ENCODE measurements around the gene PFDN6. TPM values are rescaled to one million over a fixed set of nuclear protein-coding genes. Genes with fewer than 3 reads are reported as not detected.
A peak's percentile ranks its signal among the peaks of the same experiment; 100 is the strongest.

PFDN6 gene
- total RNA-seq, 3 donors from 2014 or later (not counting 1 experiment from before 2014, with no cell fraction given) = 19.2 to 26.5 (median 22.7) TPM

- Histone ChIP-seq H3K27me3 (ENCODE audit: control insufficient read depth, insufficient read depth, low read length) (no peaks in the 10 kb centered on the region), H3K9me3 (ENCODE audit: control insufficient read depth, insufficient read depth, low read length) (no peaks in the 10 kb centered on the region), H3K27ac (ENCODE audit: low read length) (peak overlapping the region; percentile 98), H3K4me3 (ENCODE audit: low read length) (peak overlapping the region; percentile 91), H3K4me1 (ENCODE audit: control insufficient read depth, insufficient read depth, low read length) (peaks cover 72% of the 10 kb centered on the region), H3K36me3 (ENCODE audit: control insufficient read depth, insufficient read depth, low read length) (peaks cover 29% of the 10 kb centered on the region)
- ATAC-seq = no peak
- Mint-ChIP-seq H3K9me3 (no peaks in the 10 kb centered on the region), H3K4me1 (peaks cover 52 to 86% of the 10 kb centered on the region in 2 donors), H3K36me3 (peaks cover 23% of the 10 kb centered on the region), H3K27me3 (ENCODE audit: low read depth in 2 of 2) (no peaks in the 10 kb centered on the region), H3K27ac (peak overlapping the region; percentile 98 to 99), H3K4me3 (peak overlapping the region; percentile 96)
- WGBS (ENCODE audit: insufficient coverage) = 69% methylated on average over 45 of the region's 47 CpGs
- peak in 1 of 2 donors; percentile 43 for DNase-seq
- intact Hi-C loops (cut with micrococcal nuclease) = loop anchor here (1.0 kb wide), 2 partner anchors 38 to 76 kb away; partner anchors contain the start of genes B3GALT4 and KIFC1
- no peak for TF ChIP-seq CTCF (IDR thresholded peaks at IDR 0.05)
Measured at GRCh38 chr6:33314943-33315792, 25.8 kb downstream of the PFDN6 start.

- peaks cover 35% of the 10 kb centered on the region for H3K36me3 ChIP-seq (ENCODE audit: control insufficient read depth, insufficient read depth, low read length)
- Mint-ChIP-seq H3K4me1 (peaks cover 57 to 91% of the 10 kb centered on the region in 2 donors), H3K36me3 (peaks cover 25% of the 10 kb centered on the region)
Measured at GRCh38 chr6:33315793-33316602, 26.6 kb downstream of the PFDN6 start.

GRCh38 chr6:33316603-33317418 is 27.4 kb downstream of the PFDN6 start:
- peaks cover 56 to 93% of the 10 kb centered on the region in 2 donors for H3K4me1 Mint-ChIP-seq

More at GRCh38 chr6:33315793-33316602, 26.6 kb downstream of the PFDN6 start:
- Histone ChIP-seq H3K27ac (ENCODE audit: low read length) (peak overlapping the region; percentile 98), H3K4me1 (ENCODE audit: control insufficient read depth, insufficient read depth, low read length) (peaks cover 78% of the 10 kb centered on the region), H3K4me3 (ENCODE audit: low read length) (no peak overlapping the region), H3K27me3 (ENCODE audit: control insufficient read depth, insufficient read depth, low read length) (no peaks in the 10 kb centered on the region), H3K9me3 (ENCODE audit: control insufficient read depth, insufficient read depth, low read length) (no peaks in the 10 kb centered on the region)
- WGBS (ENCODE audit: insufficient coverage) = 94% methylated on average over 13 of the region's 17 CpGs
- Mint-ChIP-seq H3K4me3 (peak overlapping the region; percentile 97), H3K9me3 (no peaks in the 10 kb centered on the region), H3K27ac (peak overlapping the region; percentile 98 to 99), H3K27me3 (ENCODE audit: low read depth in 2 of 2) (no peaks in the 10 kb centered on the region)
- no peak for ATAC-seq
- DNase-seq = no peak
- TF ChIP-seq CTCF (IDR thresholded peaks at IDR 0.05) = no peak
- intact Hi-C loops (cut with micrococcal nuclease) = no loop called here

More at GRCh38 chr6:33316603-33317418, 27.4 kb downstream of the PFDN6 start:
- H3K9me3 ChIP-seq (ENCODE audit: control insufficient read depth, insufficient read depth, low read length) = no peaks in the 10 kb centered on the region
- 85% methylated on average over 14 of the region's 19 CpGs for WGBS (ENCODE audit: insufficient coverage)
- peaks cover 25% of the 10 kb centered on the region for H3K36me3 Mint-ChIP-seq
- no peak overlapping the region for H3K4me3 ChIP-seq (ENCODE audit: low read length)
- peaks cover 80% of the 10 kb centered on the region for H3K4me1 ChIP-seq (ENCODE audit: control insufficient read depth, insufficient read depth, low read length)
- H3K27ac Mint-ChIP-seq = peak overlapping the region; percentile 98 to 99
- intact Hi-C loops (cut with micrococcal nuclease) = no loop called here
- ATAC-seq = no peak
- no peak for TF ChIP-seq CTCF (IDR thresholded peaks at IDR 0.05)
- no peaks in the 10 kb centered on the region for H3K27me3 Mint-ChIP-seq (ENCODE audit: low read depth in 2 of 2)
- H3K36me3 ChIP-seq (ENCODE audit: control insufficient read depth, insufficient read depth, low read length) = peaks cover 38% of the 10 kb centered on the region
- peak overlapping the region; percentile 55 for H3K27ac ChIP-seq (ENCODE audit: low read length)
- peak in 1 of 2 donors; percentile 53 for DNase-seq
- H3K9me3 Mint-ChIP-seq = no peaks in the 10 kb centered on the region
- H3K27me3 ChIP-seq (ENCODE audit: control insufficient read depth, insufficient read depth, low read length) = no peaks in the 10 kb centered on the region
- H3K4me3 Mint-ChIP-seq = peak overlapping the region; percentile 97
